Psoas muscle (tissue), 8 donors: ENCODE results near the gene TSACC. TPM values are rescaled to one million over a fixed set of nuclear protein-coding genes. Genes with fewer than 3 reads are reported as not detected.

ENCODE experiments used
- ATAC-seq, 4 donors: fragments of 200-7000 bp; cut with Tn5 transposase; one replicate each; pipeline ENCODE4 v1.9.1; 2020; ENCODE audit warnings: moderate library complexity in 3 of 4, mild to moderate bottlenecking in 2 of 4
- DNase-seq, 2 donors: peaks; one replicate each; pipeline ENCODE4 v3.0.0-alpha.2; 2020
- H3K27ac ChIP-seq: fragments of 200-600 bp; one replicate; pipeline ENCODE4 v1.8.0; 2022
- H3K27me3 ChIP-seq, 3 donors: fragments of 200-600 bp in 1 of 3; one replicate each; pipeline versions ENCODE4 v1.6.1 to v1.8.0; 2013 to 2022; ENCODE audit warnings: low read length in 2 of 3, mild to moderate bottlenecking in 2 of 3, moderate library complexity in 1 of 3; ENCODE audit not compliant: insufficient read depth in 3 of 3
- H3K36me3 ChIP-seq, 2 donors: fragments of 200-600 bp in 1 of 2; one replicate each; pipeline versions ENCODE4 v1.6.1 to v1.8.0; 2013 to 2022; ENCODE audit warnings: low read depth in 1 of 2, mild to moderate bottlenecking in 1 of 2, moderate library complexity in 1 of 2; ENCODE audit not compliant: insufficient read depth in 1 of 2
- H3K4me1 ChIP-seq: fragments of 200-600 bp; one replicate; pipeline ENCODE4 v1.8.0; 2022
- H3K4me3 ChIP-seq: fragments of 200-600 bp; one replicate; pipeline ENCODE4 v1.8.0; 2022; ENCODE audit warnings: mild to moderate bottlenecking
- H3K9me3 ChIP-seq: fragments of 200-600 bp; one replicate; pipeline ENCODE4 v1.8.0; 2022
- WGBS, 3 donors: extraction: QIAGEN DNeasy Blood & Tissue Kit; methylation state at CpG; one replicate each; pipeline versions ENCODE4 v1.1.6 to v1.1.7; 2013; 5-methylcytosine and 5-hydroxymethylcytosine counted together
- intact Hi-C, 2 donors: fragments of 100-400 bp; cut with DNase I; formaldehyde crosslinking; loops; one replicate each; pipeline versions ENCODE4 v1.11.0 to v1.14.2; 2022
- polyA plus RNA-seq, 3 donors: library from polyadenylated mRNA; stranded (reverse); fragments of 200-250 nt; gene quantifications; one replicate each; pipeline ENCODE4 v1.2.3, GENCODE V29; 2013
- total RNA-seq, 4 donors: library from RNA; stranded (reverse); fragmentation: NEBNext Ultra II Directional in 2 of 4; extraction: Animal tissue kit (Norgen Biotek cat#: 25700) in 2 of 4; gene quantifications; one replicate each; pipeline versions ENCODE4 v1.2.1 to v1.2.4, GENCODE V29; 2021 to 2023
- TF ChIP-seq, protein P1 (sequence below): fragments of 200-600 bp; IDR thresholded peaks from one replicate; pipeline ENCODE4 v1.8.0; 2022; ENCODE audit warnings: antibody characterized with exemption
- donor health status: healthy with polysubstance abuse.
- donor health status: DM: no; HTN: no; CAD: no; lungs with moderate emphysema.
- donor health status: Bipolar disorder and iron deficiency.
- donor health status: healthy.
- donor health status: DM: yes; HTN: yes; CAD: no.
- donor health status: DM: no; HTN: no; CAD: no.
- donor health status: DM: no; HTN: no; CAD: no.
- donor health status: DM: yes; HTN: yes; CAD: no.

The TSACC gene
- total and polyA plus RNA-seq, 7 donors: 0.30 to 1.7 (median 0.84) TPM

- DNase-seq (no peak), ATAC-seq (no peak)
- Histone ChIP-seq H3K4me1 (no peaks in the 10 kb centered on the region), H3K9me3 (no peaks in the 10 kb centered on the region), H3K4me3 (no peak overlapping the region), H3K36me3 (no peaks in the 10 kb centered on the region), H3K27me3 (peaks cover 0 to 36% (median 6%) of the 10 kb centered on the region in 3 donors), H3K27ac (no peak overlapping the region)
- intact Hi-C loops: loop anchor here in 1 of 2 donors (5.0 kb wide), 1 partner anchor 221 kb away; no protein-coding TSS in a partner anchor
- WGBS, 3 donors: 83 to 88% (median 86%) methylated on average over 6 of the region's 6 CpGs
- TF ChIP-seq, protein P1, sequence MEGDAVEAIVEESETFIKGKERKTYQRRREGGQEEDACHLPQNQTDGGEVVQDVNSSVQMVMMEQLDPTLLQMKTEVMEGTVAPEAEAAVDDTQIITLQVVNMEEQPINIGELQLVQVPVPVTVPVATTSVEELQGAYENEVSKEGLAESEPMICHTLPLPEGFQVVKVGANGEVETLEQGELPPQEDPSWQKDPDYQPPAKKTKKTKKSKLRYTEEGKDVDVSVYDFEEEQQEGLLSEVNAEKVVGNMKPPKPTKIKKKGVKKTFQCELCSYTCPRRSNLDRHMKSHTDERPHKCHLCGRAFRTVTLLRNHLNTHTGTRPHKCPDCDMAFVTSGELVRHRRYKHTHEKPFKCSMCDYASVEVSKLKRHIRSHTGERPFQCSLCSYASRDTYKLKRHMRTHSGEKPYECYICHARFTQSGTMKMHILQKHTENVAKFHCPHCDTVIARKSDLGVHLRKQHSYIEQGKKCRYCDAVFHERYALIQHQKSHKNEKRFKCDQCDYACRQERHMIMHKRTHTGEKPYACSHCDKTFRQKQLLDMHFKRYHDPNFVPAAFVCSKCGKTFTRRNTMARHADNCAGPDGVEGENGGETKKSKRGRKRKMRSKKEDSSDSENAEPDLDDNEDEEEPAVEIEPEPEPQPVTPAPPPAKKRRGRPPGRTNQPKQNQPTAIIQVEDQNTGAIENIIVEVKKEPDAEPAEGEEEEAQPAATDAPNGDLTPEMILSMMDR: no peak
Measured at GRCh38 chr1:156386134-156386901, 48.0 kb downstream of the TSACC start.

- TF ChIP-seq, protein P1: no peak
- 90 to 96% (median 93%) methylated on average over 8 of the region's 8 CpGs for WGBS, 3 donors
- H3K9me3 ChIP-seq: no peaks in the 10 kb centered on the region
Measured at GRCh38 chr1:156386949-156387869, 48.9 kb downstream of the TSACC start.

GRCh38 chr1:156387870-156388173 lies 49.5 kb downstream of the TSACC start:
- Histone ChIP-seq H3K4me3 (peak overlapping the region; percentile 34), H3K9me3 (no peaks in the 10 kb centered on the region), H3K27me3 (peaks cover 0 to 40% (median 6%) of the 10 kb centered on the region in 3 donors), H3K4me1 (no peaks in the 10 kb centered on the region), H3K27ac (no peak overlapping the region), H3K36me3 (no peaks in the 10 kb centered on the region)
- WGBS, 3 donors: 34 to 38% (median 37%) methylated on average over 15 of the region's 15 CpGs
- intact Hi-C loops: loop anchor here in 1 of 2 donors (5.0 kb wide), 1 partner anchor 219 kb away; no protein-coding TSS in a partner anchor
- ATAC-seq (no peak), DNase-seq (no peak)
- TF ChIP-seq, protein P1: no peak

More at GRCh38 chr1:156386949-156387869, 48.9 kb downstream of the TSACC start:
- no peak overlapping the region for H3K4me3 ChIP-seq
- H3K27me3 ChIP-seq: peaks cover 0 to 40% (median 6%) of the 10 kb centered on the region in 3 donors
- no peaks in the 10 kb centered on the region for H3K36me3 ChIP-seq
- ATAC-seq: no peak
- intact Hi-C loops: loop anchor here in 1 of 2 donors (5.0 kb wide), 1 partner anchor 220 kb away; no protein-coding TSS in a partner anchor
- no peak for DNase-seq
- no peaks in the 10 kb centered on the region for H3K4me1 ChIP-seq
- no peak overlapping the region for H3K27ac ChIP-seq

- Histone ChIP-seq H3K4me1 (no peaks in the 10 kb centered on the region), H3K9me3 (no peaks in the 10 kb centered on the region), H3K27ac (no peak overlapping the region), H3K4me3 (peak overlapping the region; percentile 34), H3K27me3 (peaks cover 0 to 40% (median 6%) of the 10 kb centered on the region in 3 donors), H3K36me3 (no peaks in the 10 kb centered on the region)
- peak in 1 of 4 donors; percentile 17 for ATAC-seq
- TF ChIP-seq, protein P1: no peak
- DNase-seq: no peak
- WGBS, 3 donors: 10 to 12% (median 10%) methylated on average over 47 to 73 of the region's 73 CpGs
- intact Hi-C loops: loop anchor here in 1 of 2 donors (5.0 kb wide), 1 partner anchor 219 kb away; no protein-coding TSS in a partner anchor
Measured at GRCh38 chr1:156388174-156389137, 50.1 kb downstream of the TSACC start.
